ENCODE results near the gene HSPB1.

DNA sequence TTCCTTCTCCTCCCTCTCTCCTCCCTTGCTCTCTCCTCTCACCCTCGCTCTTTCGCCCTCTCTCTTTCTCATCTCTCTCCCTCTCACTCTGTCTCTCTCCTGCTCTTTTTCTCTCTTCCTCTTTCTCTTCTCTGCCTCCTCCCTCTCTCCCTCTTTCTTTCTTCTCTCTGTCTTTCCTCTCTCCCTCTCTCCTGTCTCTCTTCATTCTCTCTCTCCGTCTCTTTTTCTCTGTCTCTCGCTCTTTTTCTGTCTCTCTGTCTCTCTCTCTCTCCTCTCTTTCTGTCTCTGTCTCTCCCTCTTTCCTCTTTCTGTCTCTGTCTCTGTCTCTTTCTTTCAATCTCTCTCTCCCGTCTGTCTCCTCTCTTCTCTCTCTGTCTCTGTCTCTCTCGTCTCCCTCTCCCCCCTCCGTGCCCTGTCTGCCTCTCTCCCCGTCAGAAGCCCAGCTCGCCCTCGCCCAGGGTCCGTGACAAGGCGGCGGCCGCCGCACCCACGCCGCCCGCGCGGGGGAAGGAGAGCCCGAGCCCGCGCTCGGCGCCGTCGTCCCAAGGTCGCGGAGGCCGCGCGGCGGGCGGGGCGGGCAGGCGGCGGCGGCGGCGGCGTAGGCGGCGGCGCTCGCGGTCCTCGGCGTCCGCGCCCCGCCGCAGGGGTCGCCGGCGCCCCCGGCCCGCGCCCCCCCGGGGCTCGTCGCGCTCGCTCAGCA, 21.3 kb upstream of the HSPB1 start:
- TF ChIP-seq EZH2 (IDR thresholded peaks at IDR 0.05; ENCODE audit: borderline replicate concordance, low read depth, low read length, severe bottlenecking), result no peak
- TF ChIP-seq, protein P1, sequence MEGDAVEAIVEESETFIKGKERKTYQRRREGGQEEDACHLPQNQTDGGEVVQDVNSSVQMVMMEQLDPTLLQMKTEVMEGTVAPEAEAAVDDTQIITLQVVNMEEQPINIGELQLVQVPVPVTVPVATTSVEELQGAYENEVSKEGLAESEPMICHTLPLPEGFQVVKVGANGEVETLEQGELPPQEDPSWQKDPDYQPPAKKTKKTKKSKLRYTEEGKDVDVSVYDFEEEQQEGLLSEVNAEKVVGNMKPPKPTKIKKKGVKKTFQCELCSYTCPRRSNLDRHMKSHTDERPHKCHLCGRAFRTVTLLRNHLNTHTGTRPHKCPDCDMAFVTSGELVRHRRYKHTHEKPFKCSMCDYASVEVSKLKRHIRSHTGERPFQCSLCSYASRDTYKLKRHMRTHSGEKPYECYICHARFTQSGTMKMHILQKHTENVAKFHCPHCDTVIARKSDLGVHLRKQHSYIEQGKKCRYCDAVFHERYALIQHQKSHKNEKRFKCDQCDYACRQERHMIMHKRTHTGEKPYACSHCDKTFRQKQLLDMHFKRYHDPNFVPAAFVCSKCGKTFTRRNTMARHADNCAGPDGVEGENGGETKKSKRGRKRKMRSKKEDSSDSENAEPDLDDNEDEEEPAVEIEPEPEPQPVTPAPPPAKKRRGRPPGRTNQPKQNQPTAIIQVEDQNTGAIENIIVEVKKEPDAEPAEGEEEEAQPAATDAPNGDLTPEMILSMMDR (IDR thresholded peaks at IDR 0.05; ENCODE audit: borderline replicate concordance, extremely low read depth, low read length, poor library complexity, severe bottlenecking), result no peak

Measured in DND-41 (cell line).